OCI-LY3 (cell line): ENCODE data around the gene SOWAHA.

Source experiments
- CTCF ChIP-seq: fragments of 200-600, 300-600 bp; sonication (generic); IDR thresholded peaks from 2 replicates; pipeline ENCODE4 v1.5.1; 2014; ENCODE audit warnings: antibody characterized with exemption, low read length, low read depth
- EZH2phosphoT487 ChIP-seq: fragments of 200-600 bp; shearing (Covaris generic); IDR thresholded peaks from 2 replicates; pipeline ENCODE4 v1.6.1; 2018; ENCODE audit warnings: antibody characterized with exemption, mixed run types, low read depth

GRCh38 chr5:132841305-132841704 is 28.2 kb downstream of the SOWAHA start:
- TF ChIP-seq CTCF (no peak), EZH2phosphoT487 (no peak)
